GM21576 (cell line): ENCODE data around the gene CRABP2.

Source experiments
- ATAC-seq: cut with Tn5 transposase; IDR thresholded peaks from one replicate; pipeline ENCODE4 v1.9.1; 2021; ENCODE audit warnings: mild to moderate bottlenecking, moderate library complexity; ENCODE audit not compliant: unreplicated experiment

Gene CRABP2

GRCh38 chr1:156691665-156692440 lies 13.5 kb downstream of the CRABP2 start:
- ATAC-seq: no peak

GRCh38 chr1:156691191-156691590 lies 14.2 kb downstream of the CRABP2 start:
- ATAC-seq: no peak

- no peak for ATAC-seq
Measured at GRCh38 chr1:156690675-156691036, 14.7 kb downstream of the CRABP2 start.

GRCh38 chr1:156689953-156690674 lies 15.3 kb downstream of the CRABP2 start:
- ATAC-seq: no peak

GRCh38 chr1:156689035-156689952 lies 16.1 kb downstream of the CRABP2 start:
- ATAC-seq: no peak

GRCh38 chr1:156684227-156684782 lies 21.1 kb downstream of the CRABP2 start:
- ATAC-seq: no peak

GRCh38 chr1:156682166-156682890 lies 23.1 kb downstream of the CRABP2 start:
- ATAC-seq: no peak

GRCh38 chr1:156681196-156681960 lies 24.0 kb downstream of the CRABP2 start:
- ATAC-seq: no peak

GRCh38 chr1:156680056-156680455 lies 25.3 kb downstream of the CRABP2 start:
- ATAC-seq: no peak

GRCh38 chr1:156677616-156678596 lies 27.5 kb downstream of the CRABP2 start:
- ATAC-seq: no peak

GRCh38 chr1:156676820-156677615 lies 28.4 kb downstream of the CRABP2 start, which contains the start of gene NES:
TSS of gene NES (minus strand) at chr1:156677407. CDS start at chr1:156677264, 143 bp downstream.
- ATAC-seq: no peak

- no peak for ATAC-seq
Measured at GRCh38 chr1:156676114-156676819, 29.1 kb downstream of the CRABP2 start.

- no peak for ATAC-seq
Measured at GRCh38 chr1:156675210-156676113, 29.9 kb downstream of the CRABP2 start.

GRCh38 chr1:156673387-156674121 lies 31.8 kb downstream of the CRABP2 start:
- no peak for ATAC-seq

- no peak for ATAC-seq
Measured at GRCh38 chr1:156671804-156672203, 33.6 kb downstream of the CRABP2 start.
